GM20431 (cell line): ENCODE data around the gene NEIL3.

Source experiments
- in situ Hi-C: fragments of 300-500 bp; cut with MseI, MboI; formaldehyde crosslinking; loops from one replicate; pipeline ENCODE4 v1.15.0; 2020; ENCODE audit warnings: low sequenced_read_pairs; ENCODE audit not compliant: unreplicated experiment

The NEIL3 gene

DNA sequence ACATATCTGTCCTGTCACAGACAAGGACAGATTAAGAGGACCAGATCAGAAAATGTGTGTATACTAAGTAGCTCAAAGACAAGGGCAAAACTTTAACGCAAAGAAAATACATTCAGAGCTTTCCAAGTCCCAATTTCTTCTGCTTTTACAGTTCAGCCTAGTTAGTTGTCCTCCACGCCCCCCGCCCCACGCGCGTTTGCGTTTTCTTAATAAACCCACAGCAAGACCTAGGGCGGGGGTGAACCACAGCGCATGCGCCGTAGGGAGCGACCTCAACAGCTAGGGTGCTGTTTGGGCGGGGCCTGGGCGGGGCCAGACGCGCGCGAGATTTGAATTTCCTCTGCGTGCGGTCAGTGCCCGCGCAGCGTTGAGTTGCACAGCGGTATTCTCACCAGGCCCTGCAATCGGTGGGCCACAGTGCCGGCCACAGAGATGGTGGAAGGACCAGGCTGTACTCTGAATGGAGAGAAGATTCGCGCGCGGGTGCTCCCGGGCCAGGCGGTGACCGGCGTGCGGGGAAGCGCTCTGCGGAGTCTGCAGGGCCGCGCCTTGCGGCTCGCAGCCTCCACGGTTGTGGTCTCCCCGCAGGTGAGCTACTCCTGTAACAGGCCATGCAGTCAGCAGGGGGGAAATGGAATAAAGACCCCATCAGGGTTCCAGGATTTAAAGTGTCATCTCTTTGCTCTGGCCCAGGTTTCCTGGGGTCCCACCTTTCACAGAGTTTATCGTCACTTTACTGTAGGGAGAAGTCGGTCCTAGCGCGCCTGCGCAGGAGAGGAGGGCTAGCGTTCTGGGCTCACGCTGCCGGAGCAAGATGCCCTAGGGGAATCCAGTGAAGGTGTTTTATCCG lies at the start of gene NEIL3:
NEIL3 (plus strand) TSS at position 353 of the 850 bp plus-strand sequence; CDS start at position 433, 80 bp downstream.
- in situ Hi-C loops: no loop called here

DNA sequence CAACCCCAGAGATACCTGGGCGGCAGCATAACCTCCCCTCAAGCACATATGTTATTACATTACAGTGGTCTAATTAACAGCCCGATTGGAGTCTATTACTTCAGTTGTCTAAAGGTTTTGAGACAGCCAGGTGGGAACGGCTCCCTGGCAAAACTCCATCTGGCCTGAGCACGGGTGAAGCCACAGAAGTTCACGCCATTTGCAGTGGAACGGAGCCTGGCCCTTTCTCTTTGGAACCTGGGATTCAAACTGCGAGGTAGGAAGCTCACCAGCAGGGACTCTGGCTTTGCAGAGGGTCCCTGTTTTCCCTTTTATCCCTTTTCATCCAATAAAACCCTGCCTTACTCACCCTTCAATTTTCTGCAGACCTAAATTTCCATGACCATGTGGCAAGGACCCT lies 45.9 kb upstream of the NEIL3 start:
- in situ Hi-C loops: no loop called here

- in situ Hi-C loops: no loop called here
Measured at GRCh38 chr4:177264788-177265422, 44.8 kb upstream of the NEIL3 start.

DNA sequence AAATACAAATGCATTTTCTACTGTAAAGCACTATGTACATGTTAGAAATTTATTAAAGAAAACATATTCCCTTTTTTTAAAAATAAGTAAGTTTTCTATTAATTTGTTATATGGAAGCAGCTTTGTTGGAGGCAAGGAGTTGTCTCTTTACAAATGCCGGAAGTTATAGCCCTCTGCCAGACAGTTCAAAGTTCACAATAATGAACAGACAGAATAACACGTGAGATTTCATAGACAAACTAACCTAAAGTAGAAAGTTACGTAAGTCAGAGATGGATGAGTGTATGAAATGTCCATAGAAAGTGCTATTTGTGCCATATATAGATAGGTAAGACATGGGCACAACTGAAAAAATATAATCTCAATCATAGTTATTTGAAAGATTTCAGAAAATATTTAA lies 43.9 kb upstream of the NEIL3 start:
- in situ Hi-C loops: no loop called here

GRCh38 chr4:177266506-177266905 lies 43.2 kb upstream of the NEIL3 start:
- in situ Hi-C loops: no loop called here

DNA sequence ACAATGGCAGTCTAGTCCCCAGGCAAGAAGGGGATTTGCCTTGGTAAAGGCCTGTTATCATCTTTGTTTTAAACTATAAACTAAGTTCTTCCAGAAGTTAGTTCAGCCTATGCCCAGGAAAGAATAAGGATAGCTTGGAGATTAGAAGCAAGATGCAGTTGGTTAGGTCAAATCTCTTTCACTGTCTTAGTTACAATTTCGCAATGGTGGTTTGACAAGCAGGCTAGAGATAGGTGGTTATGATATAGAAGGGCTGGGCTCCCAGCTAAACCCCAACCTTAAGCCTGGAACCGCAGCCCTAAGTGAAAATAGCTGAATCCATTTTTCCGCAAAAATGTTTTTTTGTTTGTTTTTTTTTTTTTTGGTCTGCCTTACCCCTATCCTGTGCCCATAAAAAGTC lies 41.8 kb upstream of the NEIL3 start:
- in situ Hi-C loops: no loop called here

- in situ Hi-C loops: no loop called here
Measured at GRCh38 chr4:177271091-177271490, 38.6 kb upstream of the NEIL3 start.

GRCh38 chr4:177271915-177272766 lies 37.5 kb upstream of the NEIL3 start:
- in situ Hi-C loops: no loop called here

GRCh38 chr4:177275999-177276398 lies 33.7 kb upstream of the NEIL3 start:
- in situ Hi-C loops: no loop called here

DNA sequence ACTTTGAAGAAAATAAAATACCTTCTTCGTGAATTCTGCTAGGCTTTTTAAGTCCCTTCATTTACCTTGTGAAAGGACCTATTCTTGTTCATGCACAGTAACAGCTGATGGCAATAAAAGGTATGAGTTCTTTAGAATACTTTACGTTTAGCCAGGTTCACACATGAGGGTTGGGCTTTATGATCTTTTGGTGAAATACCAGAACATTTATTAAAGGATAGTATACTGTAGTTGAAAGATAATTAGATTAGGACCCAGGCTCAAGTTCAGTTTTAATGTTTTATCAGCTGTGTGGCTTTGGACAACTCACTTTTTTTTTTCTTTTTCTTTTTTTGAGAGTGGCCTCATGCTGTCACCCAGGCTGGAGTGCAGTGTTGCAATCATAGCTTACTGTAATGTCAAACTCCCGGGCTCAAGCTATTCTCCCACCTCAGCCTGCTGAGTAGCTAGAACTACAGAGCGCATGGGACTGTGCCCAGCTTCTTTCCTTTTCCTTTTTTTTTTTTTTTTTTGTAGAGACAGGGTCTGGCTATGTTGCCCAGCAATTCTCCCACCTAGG lies 28.2 kb upstream of the NEIL3 start:
- in situ Hi-C loops: no loop called here

DNA sequence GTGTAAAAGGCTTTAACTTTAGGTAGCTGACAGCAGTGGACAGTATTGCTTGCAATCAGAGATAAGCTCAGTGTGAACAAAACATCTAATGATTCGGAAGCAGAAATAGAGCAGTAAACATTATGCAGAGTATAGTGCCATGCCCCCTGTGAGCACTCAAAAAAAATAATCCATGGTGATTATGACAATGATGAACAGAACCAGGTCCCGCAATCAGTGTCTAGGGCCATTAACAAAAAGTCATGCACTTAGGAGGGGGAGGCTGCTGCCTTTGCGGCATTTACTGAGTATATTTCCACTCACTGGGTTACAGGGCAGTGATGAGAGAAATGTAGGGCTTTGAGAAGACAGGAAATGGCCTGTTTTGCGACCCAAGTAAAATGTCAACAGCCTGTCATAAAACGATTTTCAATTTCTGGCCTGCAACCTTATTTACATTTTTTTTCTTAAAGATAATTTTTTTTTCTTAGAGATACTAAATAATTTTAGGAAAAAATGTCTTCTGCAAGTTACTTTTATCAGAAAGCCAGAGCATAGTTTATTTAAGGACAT lies 27.3 kb upstream of the NEIL3 start:
- in situ Hi-C loops: no loop called here

DNA sequence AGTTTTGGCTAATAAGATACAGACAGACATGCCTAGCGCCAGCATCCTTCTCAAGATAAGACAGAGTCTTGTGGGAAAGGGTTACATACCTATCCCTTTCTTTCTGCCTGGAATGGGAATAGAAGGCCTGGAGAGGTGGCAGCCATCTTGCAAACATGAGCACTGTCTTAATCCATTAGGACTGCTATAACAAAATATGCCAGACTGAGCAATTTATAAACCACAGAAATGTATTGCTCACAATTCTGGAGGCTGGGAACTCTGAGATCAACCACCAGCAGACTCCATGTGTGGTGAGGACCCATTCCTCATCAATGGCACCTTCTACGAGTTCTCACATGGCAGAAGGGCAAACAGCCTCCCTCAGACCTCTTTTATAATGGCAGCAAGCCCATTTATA lies 26.5 kb upstream of the NEIL3 start:
- in situ Hi-C loops: no loop called here

- in situ Hi-C loops: no loop called here
Measured at GRCh38 chr4:177285953-177286352, 23.7 kb upstream of the NEIL3 start.

DNA sequence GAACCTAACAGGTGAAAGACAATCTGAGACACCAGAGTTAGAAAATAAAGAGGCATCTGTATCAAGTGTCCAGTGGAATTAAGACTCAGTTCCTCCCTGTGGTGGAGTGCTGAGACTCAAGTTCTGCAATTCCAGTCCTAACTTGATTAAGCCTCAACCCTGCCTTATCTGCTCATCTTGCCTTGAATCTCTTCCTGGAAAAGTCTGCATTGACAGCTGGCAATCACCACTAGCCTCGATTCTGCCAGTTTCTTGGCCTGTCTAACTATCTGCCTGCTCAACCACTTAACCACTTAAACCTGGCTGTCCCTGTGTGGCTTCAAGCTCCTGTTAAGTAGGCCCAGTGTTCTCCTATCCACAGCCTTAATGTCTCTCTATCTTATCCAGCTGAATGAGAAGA lies 22.4 kb upstream of the NEIL3 start:
- in situ Hi-C loops: no loop called here

DNA sequence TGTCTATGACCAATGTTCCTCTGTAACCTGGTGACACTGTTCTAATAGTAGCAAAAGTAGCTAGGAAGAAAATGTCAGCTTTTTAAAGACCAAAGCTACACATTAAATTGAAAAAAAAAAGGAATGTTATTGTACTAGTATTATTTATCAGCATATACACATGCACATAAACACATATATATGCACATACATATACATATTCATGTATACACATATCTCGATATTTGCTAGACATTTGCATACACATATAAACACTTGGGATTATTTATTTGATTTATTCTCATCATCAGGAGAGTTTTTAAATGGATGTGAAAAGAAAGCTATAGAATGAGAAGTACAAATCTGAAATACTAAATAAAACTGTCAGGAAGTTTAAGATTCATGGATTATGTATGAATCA lies 21.3 kb upstream of the NEIL3 start:
- in situ Hi-C loops: no loop called here

GRCh38 chr4:177290780-177291179 lies 18.9 kb upstream of the NEIL3 start:
- in situ Hi-C loops: no loop called here

- in situ Hi-C loops: no loop called here
Measured at GRCh38 chr4:177292171-177292570, 17.5 kb upstream of the NEIL3 start.

DNA sequence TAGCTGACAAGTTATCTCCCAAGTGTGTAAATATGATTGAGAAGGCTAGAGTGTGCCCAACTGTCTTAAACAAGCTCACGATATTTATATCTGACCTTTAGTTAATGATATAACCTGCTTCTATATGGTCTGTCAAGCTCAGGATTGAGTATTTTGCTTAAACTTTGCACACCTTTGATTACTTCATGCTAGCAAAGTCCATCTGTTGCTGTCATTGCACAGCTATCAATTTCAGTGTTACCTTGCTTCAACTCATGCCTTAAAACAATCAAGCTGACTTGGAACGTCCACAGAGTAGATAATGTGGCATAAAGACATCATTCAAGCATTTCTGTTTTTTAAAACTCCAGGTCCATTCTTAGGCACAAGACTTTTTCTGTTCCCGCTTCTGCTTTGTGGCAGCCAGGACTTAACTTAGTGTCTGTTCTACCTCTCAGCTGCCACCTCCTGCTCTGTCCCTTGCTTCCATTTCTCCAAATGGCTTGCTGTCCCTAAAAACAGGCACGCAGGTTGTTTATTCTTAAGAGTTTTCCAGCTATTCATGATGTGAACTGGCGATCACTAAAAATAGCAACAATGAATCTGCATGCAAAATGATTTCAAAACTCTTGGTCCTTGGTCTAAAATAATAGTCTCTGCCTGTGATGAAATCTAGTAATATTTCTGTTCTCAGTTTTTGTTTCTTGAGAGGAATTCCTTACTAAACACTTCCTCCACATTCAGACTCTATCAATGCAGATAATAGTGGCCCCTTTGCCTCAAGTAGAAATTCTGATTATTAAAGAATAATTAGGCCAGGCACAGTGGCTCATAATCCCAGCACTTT lies 16.3 kb upstream of the NEIL3 start:
- in situ Hi-C loops: no loop called here

GRCh38 chr4:177297785-177298391 lies 11.8 kb upstream of the NEIL3 start:
- in situ Hi-C loops: no loop called here
